ENCODE measurements around the gene GRIN3B.

- TF ChIP-seq POLR2AphosphoS5 (IDR thresholded peaks at IDR 0.05; ENCODE audit: low read depth, low read length) (no peak), RCOR1 (IDR thresholded peaks at IDR 0.05; ENCODE audit: low read length) (no peak)
These were observed 1.4 kb downstream of the GRIN3B start for GRCh38 chr19:1001538-1002166.
